ENCODE results near the gene KRTAP9-7. TPM values are rescaled to one million over a fixed set of nuclear protein-coding genes. Genes with fewer than 3 reads are reported as not detected.
"Not testable (repeated sequence)": the region's sequence is repeated elsewhere in the genome, so short reads cannot be mapped to it uniquely, and the experiment has no call there.

Gene KRTAP9-7
- total RNA-seq, 1 donor from 2014 or later, result not detected

- no peak for TF ChIP-seq CTCF (conservative IDR thresholded peaks at IDR 0.05; ENCODE audit: low read depth, low read length)
- no peak for DNase-seq (ENCODE audit: low read depth)
Measured at GRCh38 chr17:41251261-41251660, 24.2 kb upstream of the KRTAP9-7 start.

GRCh38 chr17:41254861-41255260, 20.6 kb upstream of the KRTAP9-7 start:
- no peak overlapping the region for H3K4me3 ChIP-seq (ENCODE audit: low read depth, low read length)
- TF ChIP-seq CTCF (conservative IDR thresholded peaks at IDR 0.05; ENCODE audit: low read depth, low read length), result no peak
- DNase-seq (ENCODE audit: low read depth), result no peak

More at GRCh38 chr17:41251261-41251660, 24.2 kb upstream of the KRTAP9-7 start:
- H3K4me3 ChIP-seq (ENCODE audit: low read depth, low read length), result no peak overlapping the region

GRCh38 chr17:41255381-41256290, 19.9 kb upstream of the KRTAP9-7 start, which contains the start of gene KRTAP9-9:
Gene KRTAP9-9 (plus strand): TSS chr17:41255384.
- not testable (repeated sequence) for DNase-seq (ENCODE audit: low read depth); H3K4me3 ChIP-seq (ENCODE audit: low read depth, low read length)

- no peak for DNase-seq (ENCODE audit: low read depth)
Measured at GRCh38 chr17:41256291-41256685, 19.2 kb upstream of the KRTAP9-7 start.

GRCh38 chr17:41258406-41258805, 17.1 kb upstream of the KRTAP9-7 start:
- no peak for DNase-seq (ENCODE audit: low read depth)
- no peak overlapping the region for H3K4me3 ChIP-seq (ENCODE audit: low read depth, low read length)
- no peak for TF ChIP-seq CTCF (conservative IDR thresholded peaks at IDR 0.05; ENCODE audit: low read depth, low read length)

More at GRCh38 chr17:41256291-41256685, 19.2 kb upstream of the KRTAP9-7 start:
- TF ChIP-seq CTCF (conservative IDR thresholded peaks at IDR 0.05; ENCODE audit: low read depth, low read length), result no peak
- H3K4me3 ChIP-seq (ENCODE audit: low read depth, low read length), result no peak overlapping the region

GRCh38 chr17:41263212-41263611, 12.3 kb upstream of the KRTAP9-7 start:
- DNase-seq (ENCODE audit: low read depth), result no peak
- no peak for TF ChIP-seq CTCF (conservative IDR thresholded peaks at IDR 0.05; ENCODE audit: low read depth, low read length)
- no peak overlapping the region for H3K4me3 ChIP-seq (ENCODE audit: low read depth, low read length)

GRCh38 chr17:41264599-41264998, 10.9 kb upstream of the KRTAP9-7 start:
- no peak for TF ChIP-seq CTCF (conservative IDR thresholded peaks at IDR 0.05; ENCODE audit: low read depth, low read length)
- no peak overlapping the region for H3K4me3 ChIP-seq (ENCODE audit: low read depth, low read length)
- DNase-seq (ENCODE audit: low read depth), result no peak

Measured in epithelial cell of proximal tubule (primary cell).